NB4 (cell line): ENCODE data around the gene STX2.
A peak's percentile ranks its signal among the peaks of the same experiment; 100 is the strongest.

Experiments
- CTCF ChIP-seq: IDR thresholded peaks from one replicate; pipeline ENCODE4 v1.5.1; 2012; ENCODE audit warnings: low read depth, low read length
- MAX ChIP-seq: IDR thresholded peaks from 2 replicates; pipeline ENCODE4 v1.6.1; 2011; ENCODE audit warnings: low read depth, low read length
- MYC ChIP-seq: IDR thresholded peaks from 2 replicates; pipeline ENCODE4 v1.6.1; 2011; ENCODE audit warnings: low read depth, low read length
- POLR2A ChIP-seq: IDR thresholded peaks from 2 replicates; pipeline ENCODE4 v1.6.1; 2011; ENCODE audit warnings: mild to moderate bottlenecking; ENCODE audit not compliant: insufficient read length; ENCODE audit errors: extremely low read depth

- TF ChIP-seq MAX (no peak), CTCF (peak; percentile 40), POLR2A (no peak), MYC (no peak)
These were observed 20.1 kb downstream of the STX2 start for GRCh38 chr12:130818635-130819576.
